Smooth muscle cell (in vitro differentiated cells): ENCODE data around the gene RIPK4. TPM values are rescaled to one million over a fixed set of nuclear protein-coding genes. Genes with fewer than 3 reads are reported as not detected.

Experiments used
- DNase-seq: peaks from one replicate; lab custom pipeline; 2025; ENCODE audit not compliant: unreplicated experiment; lab: John Stamatoyannopoulos, UW
- H2AFZ ChIP-seq: fragments of 200-600 bp; sonication (generic); 2 replicates; pipeline ENCODE4 v1.6.0; 2016; ENCODE audit warnings: antibody characterized with exemption, low read depth, mild to moderate bottlenecking
- H3F3A ChIP-seq: fragments of 200-600 bp; sonication (generic); 2 replicates; pipeline ENCODE4 v1.6.0; 2017; ENCODE audit warnings: antibody characterized with exemption, low read depth
- H3K27ac ChIP-seq: fragments of 200-600 bp; sonication (generic); 2 replicates; pipeline ENCODE4 v1.5.1; 2016; ENCODE audit warnings: low read depth, mild to moderate bottlenecking
- H3K27me3 ChIP-seq: fragments of 200-600 bp; sonication (generic); 2 replicates; pipeline ENCODE4 v1.6.1; 2016; ENCODE audit warnings: low read depth, mild to moderate bottlenecking
- H3K36me3 ChIP-seq: fragments of 200-600 bp; sonication (generic); 2 replicates; pipeline ENCODE4 v1.5.1; 2016; ENCODE audit warnings: low read depth
- H3K4me1 ChIP-seq: fragments of 200-600 bp; sonication (generic); 2 replicates; pipeline ENCODE4 v1.5.1; 2016; ENCODE audit warnings: low read depth
- H3K4me2 ChIP-seq: fragments of 200-600 bp; sonication (generic); 2 replicates; pipeline ENCODE4 v1.6.0; 2016; ENCODE audit warnings: mild to moderate bottlenecking
- H3K4me3 ChIP-seq: fragments of 200-600 bp; sonication (generic); 2 replicates; pipeline ENCODE4 v1.5.1; 2016; ENCODE audit warnings: mild to moderate bottlenecking
- H3K79me2 ChIP-seq: fragments of 200-600 bp; sonication (generic); 2 replicates; pipeline ENCODE4 v1.6.0; 2016; ENCODE audit warnings: low read depth, mild to moderate bottlenecking
- H3K9ac ChIP-seq: fragments of 200-600 bp; sonication (generic); 2 replicates; pipeline ENCODE4 v1.6.0; 2016; ENCODE audit warnings: low read depth
- H3K9me3 ChIP-seq: fragments of 200-600 bp; sonication (generic); replicated peaks from 2 replicates; pipeline ENCODE4 v1.5.1; 2016; ENCODE audit warnings: low read depth
- H4K20me1 ChIP-seq: fragments of 200-600 bp; sonication (generic); 2 replicates; pipeline ENCODE4 v1.6.0; 2016; ENCODE audit warnings: low read depth
- CTCF ChIP-seq: fragments of 200-600 bp; sonication (generic); IDR thresholded peaks from 2 replicates; pipeline ENCODE4 v1.5.1; 2017; ENCODE audit warnings: borderline replicate concordance, mild to moderate bottlenecking, antibody characterized with exemption; ENCODE audit not compliant: insufficient read depth, poor library complexity, severe bottlenecking
- WGBS: methylation state at CpG from one replicate; pipeline ENCODE4 v1.1.7; 2016; ENCODE audit warnings: low lambda C conversion rate; 5-methylcytosine and 5-hydroxymethylcytosine counted together
- polyA plus RNA-seq: library from polyadenylated mRNA; unstranded; fragments of >200 nt; fragmentation: Nextera tagmentation; extraction: Ambion mirVana; gene quantifications from 2 replicates; pipeline ENCODE4 v1.2.1, GENCODE V29; 2016
- total RNA-seq: library from RNA; depleted of rRNA; stranded (reverse); fragments of >200 nt; gene quantifications from 2 replicates; pipeline ENCODE4 v1.2.3, GENCODE V29; 2014

The RIPK4 gene
- total and polyA plus RNA-seq, 2 experiments from 2014 or later: 1.1 to 3.7 TPM

DNA sequence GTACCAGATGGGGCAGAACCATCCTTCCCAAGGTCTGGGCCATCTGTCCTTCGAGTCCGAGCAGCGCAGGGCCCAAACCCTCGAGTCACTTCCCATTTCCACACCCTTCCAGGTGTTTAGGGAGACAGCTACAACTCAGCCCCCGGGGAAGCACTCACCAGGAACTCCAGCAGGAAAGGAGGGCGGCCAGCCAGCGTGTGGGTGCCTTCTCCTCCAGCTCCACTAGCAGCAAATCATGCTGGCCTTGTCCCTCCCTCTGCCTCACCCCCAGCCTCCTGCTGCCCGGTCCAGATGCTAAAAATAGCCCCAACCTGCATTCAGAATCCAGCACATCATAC lies 56.1 kb downstream of the RIPK4 start:
- Histone ChIP-seq H3K36me3 (no peaks in the 10 kb centered on the region), H2AFZ (no peak overlapping the region), H3K27me3 (peaks cover 14% of the 10 kb centered on the region), H3K79me2 (no peaks in the 10 kb centered on the region), H3K9me3 (no peaks in the 10 kb centered on the region), H3K9ac (no peak overlapping the region), H3F3A (no peaks in the 10 kb centered on the region), H3K4me3 (no peak overlapping the region), H4K20me1 (no peaks in the 10 kb centered on the region), H3K4me2 (no peak overlapping the region), H3K27ac (no peak overlapping the region), H3K4me1 (no peaks in the 10 kb centered on the region)
- no peak for DNase-seq
- WGBS: 91% methylated on average over 8 of the region's 8 CpGs
- TF ChIP-seq CTCF: no peak

DNA sequence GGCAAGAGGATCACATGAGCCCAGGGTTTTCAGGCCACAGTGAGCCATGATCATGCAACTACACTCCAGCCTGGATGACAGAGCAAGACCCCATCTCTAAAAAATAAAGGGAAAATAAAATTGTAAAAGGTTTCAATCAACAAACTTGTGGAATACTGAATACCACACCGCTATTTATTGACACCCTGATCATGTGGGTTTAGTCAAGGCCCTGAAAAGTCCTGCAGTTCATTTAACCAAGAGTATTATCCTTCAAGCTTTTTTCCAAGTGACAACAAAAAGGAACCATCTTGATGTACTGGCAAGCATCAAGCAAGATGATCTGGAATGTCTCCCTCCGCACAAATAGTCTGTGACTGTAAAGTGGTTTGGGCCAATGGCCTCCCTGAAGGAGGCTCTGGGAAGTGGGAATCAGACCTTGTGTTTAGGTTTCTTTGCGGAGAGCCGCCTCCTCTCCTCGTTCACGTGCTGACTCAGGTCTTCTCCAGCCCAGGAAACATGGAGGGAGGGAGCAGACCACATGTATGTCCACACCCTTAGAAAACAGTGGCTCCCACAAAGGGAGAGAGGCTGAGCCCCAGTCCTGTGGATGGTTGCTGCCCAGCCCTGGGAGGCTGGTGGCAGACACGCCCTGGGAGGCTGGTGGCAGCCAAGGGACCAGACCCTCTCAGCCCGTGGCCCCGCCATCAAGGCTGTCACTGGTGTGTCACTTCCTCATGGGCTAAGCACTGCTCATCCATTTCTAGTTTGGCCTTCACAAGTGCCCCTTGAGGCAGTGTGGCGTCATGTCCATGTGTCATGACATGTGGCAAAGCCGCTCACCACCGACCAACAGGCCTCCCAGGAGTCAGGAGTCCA lies 56.7 kb downstream of the RIPK4 start:
- no peaks in the 10 kb centered on the region for H3K36me3 ChIP-seq
- no peak overlapping the region for H3K9ac ChIP-seq
- no peak overlapping the region for H2AFZ ChIP-seq
- no peak overlapping the region for H3K4me3 ChIP-seq
- H3K9me3 ChIP-seq: no peaks in the 10 kb centered on the region
- no peak overlapping the region for H3K4me2 ChIP-seq
- peaks cover 14% of the 10 kb centered on the region for H3K27me3 ChIP-seq
- H3K27ac ChIP-seq: no peak overlapping the region
- H3K79me2 ChIP-seq: no peaks in the 10 kb centered on the region
- H3K4me1 ChIP-seq: no peaks in the 10 kb centered on the region
- no peaks in the 10 kb centered on the region for H3F3A ChIP-seq
- no peak for TF ChIP-seq CTCF
- no peaks in the 10 kb centered on the region for H4K20me1 ChIP-seq
- DNase-seq: no peak
- WGBS: 94% methylated on average over 12 of the region's 12 CpGs

DNA sequence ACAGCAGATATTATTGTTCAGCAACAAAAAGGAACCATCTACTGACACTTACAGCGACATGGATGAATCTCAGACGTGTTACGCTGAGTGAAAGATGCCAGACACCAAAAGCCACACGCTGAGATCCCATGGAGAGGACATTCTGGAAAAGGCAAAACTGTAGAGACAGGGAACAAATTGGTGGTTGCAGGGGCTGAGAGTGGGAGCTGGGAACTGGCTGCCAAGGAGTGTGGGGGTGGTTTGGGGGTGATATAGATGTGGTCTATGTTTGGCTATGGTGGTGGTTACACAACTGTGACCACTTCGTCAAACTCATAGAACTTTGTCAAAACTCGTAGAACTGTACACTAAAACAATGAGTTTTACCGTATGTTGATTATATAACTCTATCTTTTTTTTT lies 57.7 kb downstream of the RIPK4 start:
- H3K4me3 ChIP-seq: no peak overlapping the region

More for the DNA sequence above, 57.7 kb downstream of the RIPK4 start:
- no peak for TF ChIP-seq CTCF
- Histone ChIP-seq H3K36me3 (no peaks in the 10 kb centered on the region), H3K4me1 (no peaks in the 10 kb centered on the region), H3K79me2 (no peaks in the 10 kb centered on the region), H2AFZ (no peak overlapping the region), H3K4me2 (no peak overlapping the region), H3K9me3 (no peaks in the 10 kb centered on the region), H3K27ac (no peak overlapping the region), H3K9ac (no peak overlapping the region), H3K27me3 (peaks cover 14% of the 10 kb centered on the region), H4K20me1 (no peaks in the 10 kb centered on the region), H3F3A (no peaks in the 10 kb centered on the region)
- 84% methylated on average over 7 of the region's 7 CpGs for WGBS
- DNase-seq: no peak
